Skeletal muscle tissue (tissue), 4 donors: ENCODE data around the gene SLC28A3. TPM values are rescaled to one million over a fixed set of nuclear protein-coding genes. Genes with fewer than 3 reads are reported as not detected.

Source experiments
- H3K27ac ChIP-seq: one replicate; pipeline ENCODE4 v1.7.0; 2013; ENCODE audit warnings: mild to moderate bottlenecking, low read depth, low read length, inconsistent platforms
- H3K27me3 ChIP-seq, 3 donors: one replicate each; pipeline ENCODE4 v1.7.0; 2013; ENCODE audit warnings: low read length in 3 of 3; ENCODE audit not compliant: control insufficient read depth in 3 of 3, insufficient read depth in 3 of 3
- H3K36me3 ChIP-seq, 3 donors: one replicate each; pipeline ENCODE4 v1.7.0; 2013; ENCODE audit warnings: low read length in 3 of 3; ENCODE audit not compliant: control insufficient read depth in 3 of 3, insufficient read depth in 3 of 3
- H3K4me1 ChIP-seq, 3 donors: one replicate each; pipeline ENCODE4 v1.7.0; 2013; ENCODE audit warnings: low read length in 3 of 3, mild to moderate bottlenecking in 3 of 3; ENCODE audit not compliant: control insufficient read depth in 3 of 3, insufficient read depth in 3 of 3
- H3K4me3 ChIP-seq, 3 donors: one replicate each; pipeline ENCODE4 v1.7.0; 2013; ENCODE audit warnings: low read length in 3 of 3
- H3K9ac ChIP-seq, 3 donors: one replicate each; pipeline ENCODE4 v1.7.0; 2013; ENCODE audit warnings: low read length in 3 of 3, mild to moderate bottlenecking in 3 of 3, moderate library complexity in 2 of 3, low read depth in 1 of 3
- H3K9me3 ChIP-seq, 3 donors: one replicate each; pipeline ENCODE4 v1.7.0; 2013; ENCODE audit warnings: low read length in 3 of 3; ENCODE audit not compliant: control insufficient read depth in 3 of 3
- total RNA-seq: library from RNA; depleted of rRNA; stranded (reverse); fragments of >200 nt; gene quantifications from one replicate; pipeline ENCODE4 v1.2.3, GENCODE V29; 2014
- donor health status: Osteomylitis.

Gene SLC28A3
- total RNA-seq, 1 donor from 2014 or later = not detected

DNA sequence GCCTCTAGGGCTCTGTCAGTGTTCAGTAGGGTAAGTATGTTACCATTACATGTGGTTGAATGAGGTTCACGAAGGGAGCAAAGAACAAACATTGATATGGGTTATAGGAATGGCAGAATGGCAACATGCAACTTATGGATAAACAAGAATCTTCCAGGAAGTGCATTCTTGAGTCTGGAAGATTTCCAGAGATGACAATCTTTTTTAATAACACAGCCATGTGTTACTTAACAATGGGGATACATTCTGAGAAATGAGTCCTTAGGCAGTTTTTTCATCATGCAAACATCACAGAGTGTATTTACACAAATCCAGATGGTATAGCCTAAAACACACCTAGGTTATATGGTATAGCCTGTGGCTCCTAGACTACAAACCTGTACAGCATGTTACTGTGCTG is 9.1 kb upstream of the SLC28A3 start:
- Histone ChIP-seq H3K27ac (no peak overlapping the region), H3K9ac (no peak overlapping the region), H3K27me3 (no peaks in the 10 kb centered on the region), H3K36me3 (no peaks in the 10 kb centered on the region), H3K4me3 (no peak overlapping the region), H3K9me3 (no peaks in the 10 kb centered on the region), H3K4me1 (no peaks in the 10 kb centered on the region)

DNA sequence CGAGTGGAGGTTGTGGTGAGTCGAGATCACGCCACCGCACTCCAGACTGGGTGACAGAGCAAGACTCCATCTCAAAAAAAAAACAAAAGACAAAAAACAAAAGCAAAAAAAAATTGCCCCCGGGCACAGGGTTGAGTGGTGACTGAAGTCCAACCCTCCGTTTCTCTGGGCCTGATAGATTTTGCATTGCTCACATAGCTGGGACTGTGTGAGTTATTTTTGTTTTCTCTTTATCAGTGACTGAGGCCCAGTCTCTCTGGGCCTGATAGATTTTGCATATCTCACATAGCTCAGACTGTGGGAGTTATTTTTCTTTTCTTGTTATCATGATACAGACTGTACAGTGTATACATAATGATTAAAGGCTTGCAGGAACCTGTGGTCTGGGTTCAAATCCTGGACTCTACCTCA is 2.6 kb upstream of the SLC28A3 start:
- Histone ChIP-seq H3K27me3 (no peaks in the 10 kb centered on the region), H3K36me3 (no peaks in the 10 kb centered on the region), H3K27ac (no peak overlapping the region), H3K4me1 (no peaks in the 10 kb centered on the region), H3K4me3 (no peak overlapping the region), H3K9me3 (no peaks in the 10 kb centered on the region), H3K9ac (no peak overlapping the region)

GRCh38 chr9:84339962-84340361 is 596 bp downstream of the SLC28A3 start:
- Histone ChIP-seq H3K4me3 (no peak overlapping the region), H3K27ac (no peak overlapping the region), H3K4me1 (no peaks in the 10 kb centered on the region), H3K36me3 (no peaks in the 10 kb centered on the region), H3K9ac (no peak overlapping the region), H3K27me3 (no peaks in the 10 kb centered on the region), H3K9me3 (no peaks in the 10 kb centered on the region)

DNA sequence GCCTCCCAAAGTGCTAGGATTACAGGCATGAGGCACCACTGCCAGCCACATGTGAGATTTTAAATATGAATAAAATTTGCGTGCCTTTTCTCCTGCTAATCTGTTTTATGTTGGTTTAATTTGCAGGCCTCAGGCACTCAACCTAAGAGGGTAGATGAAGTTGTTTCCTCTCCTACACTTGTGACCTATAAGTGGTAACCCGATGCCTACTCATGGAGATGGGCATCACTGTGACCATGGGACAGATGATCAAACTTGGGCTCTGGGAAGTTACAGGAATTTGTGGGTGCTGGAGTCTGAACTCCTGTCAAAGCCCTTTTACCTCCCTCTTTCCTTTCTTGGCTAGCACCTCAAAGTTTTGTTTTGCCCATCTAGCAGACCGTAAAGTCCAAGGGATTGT is 1.1 kb downstream of the SLC28A3 start:
- no peak overlapping the region for H3K9ac ChIP-seq
- H3K4me3 ChIP-seq = no peak overlapping the region
- H3K9me3 ChIP-seq = no peaks in the 10 kb centered on the region
- no peaks in the 10 kb centered on the region for H3K4me1 ChIP-seq
- H3K36me3 ChIP-seq = no peaks in the 10 kb centered on the region
- no peaks in the 10 kb centered on the region for H3K27me3 ChIP-seq
- no peak overlapping the region for H3K27ac ChIP-seq

GRCh38 chr9:84338792-84339191 is 1.8 kb downstream of the SLC28A3 start:
- Histone ChIP-seq H3K27ac (no peak overlapping the region), H3K27me3 (no peaks in the 10 kb centered on the region), H3K36me3 (no peaks in the 10 kb centered on the region), H3K4me1 (no peaks in the 10 kb centered on the region), H3K9me3 (no peaks in the 10 kb centered on the region), H3K9ac (no peak overlapping the region), H3K4me3 (no peak overlapping the region)

DNA sequence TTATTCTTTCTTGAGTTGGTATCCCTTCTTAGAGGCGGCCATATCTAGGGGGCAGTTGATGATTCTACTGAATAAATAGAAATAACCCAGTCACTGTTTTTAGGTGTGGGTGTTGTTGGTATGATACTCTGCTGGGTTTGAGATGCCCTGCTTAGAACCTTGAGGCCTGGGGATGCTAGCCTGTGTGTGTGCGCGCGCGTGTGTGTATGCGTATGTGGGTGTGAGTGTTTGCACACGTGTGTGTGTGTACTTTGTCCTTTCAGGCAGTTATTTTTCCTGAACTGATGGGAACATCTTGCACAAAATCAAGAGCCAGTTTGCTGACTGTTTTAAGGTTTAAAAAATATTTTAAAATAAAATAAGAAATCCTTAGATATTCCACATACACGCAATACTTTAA is 3.3 kb downstream of the SLC28A3 start:
- no peaks in the 10 kb centered on the region for H3K36me3 ChIP-seq

DNA sequence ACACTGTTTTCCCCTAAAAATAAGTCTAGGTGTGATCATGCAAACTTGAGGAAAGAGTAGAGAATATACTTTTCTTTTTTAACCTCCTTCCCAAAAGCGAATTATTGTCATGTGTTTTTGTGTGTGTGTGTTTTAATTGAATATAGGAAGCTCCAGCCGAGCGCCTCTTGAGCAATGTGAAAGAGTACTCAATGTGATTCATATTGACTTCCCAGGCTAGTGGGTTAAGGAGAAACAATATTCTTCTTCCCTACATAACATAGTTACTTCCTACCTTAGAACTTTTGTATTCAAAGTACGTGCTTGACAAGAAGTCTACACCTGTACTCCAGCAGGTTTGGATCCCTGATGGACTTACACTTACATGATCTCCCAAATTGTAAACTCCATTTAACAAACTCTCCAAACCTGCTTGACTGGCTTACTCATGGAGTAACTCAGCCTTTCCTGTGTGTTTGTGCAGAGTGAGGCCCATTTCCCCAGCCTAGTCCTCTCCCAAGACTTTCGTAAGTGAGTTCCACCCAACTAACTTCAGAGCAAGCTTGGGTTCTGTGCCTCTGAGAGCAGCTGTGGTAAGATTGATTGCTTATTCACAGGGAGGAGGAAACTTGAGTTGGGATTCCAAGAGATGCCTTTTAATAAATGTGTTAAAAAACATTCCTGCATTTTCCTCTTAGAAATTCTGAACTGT is 9.3 kb downstream of the SLC28A3 start:
- H3K4me1 ChIP-seq = no peaks in the 10 kb centered on the region

More for the DNA sequence above, 3.3 kb downstream of the SLC28A3 start:
- Histone ChIP-seq H3K27me3 (no peaks in the 10 kb centered on the region), H3K4me1 (no peaks in the 10 kb centered on the region), H3K4me3 (no peak overlapping the region), H3K27ac (no peak overlapping the region), H3K9me3 (no peaks in the 10 kb centered on the region), H3K9ac (no peak overlapping the region)

DNA sequence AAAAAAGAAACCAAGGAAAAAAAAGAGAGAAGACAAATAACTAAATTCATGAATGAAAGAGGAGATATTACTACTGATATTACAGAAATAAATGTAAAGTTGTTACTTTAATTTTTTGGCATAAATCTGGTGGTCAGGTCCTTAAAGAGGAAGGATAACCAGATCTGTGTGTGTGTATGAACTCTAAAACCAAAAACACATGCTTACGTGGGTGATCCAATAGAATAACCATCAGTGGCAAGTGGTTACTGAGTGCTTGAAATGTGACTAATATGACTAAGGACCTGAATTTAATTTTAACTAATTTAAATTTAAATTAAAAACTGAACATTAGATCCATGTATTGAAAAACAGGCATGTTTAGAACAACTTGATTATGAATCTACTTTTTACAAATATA is 10.3 kb downstream of the SLC28A3 start:
- Histone ChIP-seq H3K27ac (no peak overlapping the region), H3K9me3 (no peaks in the 10 kb centered on the region), H3K4me3 (no peak overlapping the region), H3K36me3 (no peaks in the 10 kb centered on the region), H3K4me1 (no peaks in the 10 kb centered on the region), H3K27me3 (no peaks in the 10 kb centered on the region), H3K9ac (no peak overlapping the region)

More for the DNA sequence above, 9.3 kb downstream of the SLC28A3 start:
- Histone ChIP-seq H3K4me3 (no peak overlapping the region), H3K27me3 (no peaks in the 10 kb centered on the region), H3K9me3 (no peaks in the 10 kb centered on the region), H3K36me3 (no peaks in the 10 kb centered on the region), H3K9ac (no peak overlapping the region), H3K27ac (no peak overlapping the region)

DNA sequence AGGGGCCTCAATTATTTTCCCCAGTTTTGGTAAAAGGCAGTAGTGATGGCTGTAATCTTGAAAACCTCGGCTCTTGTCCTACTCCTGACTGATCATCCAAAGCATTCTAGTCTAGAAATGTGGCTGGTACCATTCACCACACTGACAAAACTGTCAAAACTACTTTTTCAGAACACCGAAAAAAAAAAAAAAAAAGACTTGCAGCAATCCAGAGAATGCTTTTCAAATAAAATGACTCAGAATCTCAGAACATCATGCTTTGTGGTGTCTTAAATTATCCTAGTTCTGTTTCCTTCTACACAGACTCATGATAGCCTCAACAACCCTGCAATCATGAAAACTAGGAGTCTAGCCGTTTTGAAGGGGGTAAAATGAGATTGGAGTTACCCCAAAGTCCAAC is 13.4 kb downstream of the SLC28A3 start:
- Histone ChIP-seq H3K4me1 (no peaks in the 10 kb centered on the region), H3K27ac (no peak overlapping the region), H3K36me3 (no peaks in the 10 kb centered on the region), H3K9ac (no peak overlapping the region), H3K27me3 (no peaks in the 10 kb centered on the region), H3K4me3 (no peak overlapping the region), H3K9me3 (no peaks in the 10 kb centered on the region)

DNA sequence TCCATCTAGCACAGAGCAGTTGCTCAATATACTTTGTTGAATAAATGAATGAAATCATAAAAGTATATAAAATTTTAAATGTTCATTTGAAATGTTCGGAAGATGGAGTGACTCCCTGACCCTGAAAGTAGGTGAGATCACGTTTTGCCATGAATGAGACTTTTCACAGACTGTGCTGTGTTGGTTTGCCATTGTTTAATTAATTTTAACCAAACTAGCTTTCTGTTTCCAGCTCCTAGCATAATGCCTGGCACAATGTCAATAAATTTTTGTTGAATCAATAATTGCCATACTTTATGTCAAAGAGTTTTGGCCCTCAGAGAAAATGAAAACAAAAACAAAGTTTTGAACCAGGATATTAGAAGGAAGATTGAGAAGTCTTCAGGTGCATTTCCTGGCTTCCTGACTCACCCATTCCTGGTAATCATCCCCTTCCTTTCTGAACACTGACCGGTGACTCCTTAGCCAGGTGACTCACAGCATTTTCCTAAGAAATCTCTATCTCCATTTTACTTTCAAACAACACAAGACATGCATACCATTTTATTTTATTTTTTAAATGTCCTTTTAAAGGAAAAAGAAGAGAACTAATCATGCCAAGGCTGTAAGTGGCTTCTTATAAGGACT is 15.1 kb downstream of the SLC28A3 start:
- H3K27me3 ChIP-seq = no peaks in the 10 kb centered on the region
- H3K9ac ChIP-seq = no peak overlapping the region
- no peaks in the 10 kb centered on the region for H3K4me1 ChIP-seq
- no peak overlapping the region for H3K27ac ChIP-seq
- no peaks in the 10 kb centered on the region for H3K9me3 ChIP-seq
- H3K36me3 ChIP-seq = no peaks in the 10 kb centered on the region
- no peak overlapping the region for H3K4me3 ChIP-seq
